22Rv1 (cell line): ENCODE results near the gene ZPR1.

Source experiments
- H3K27ac ChIP-seq: fragments of 450-650 bp; 2 replicates; pipeline ENCODE4 v1.5.1; 2017
- CTCF ChIP-seq: fragments of 450-650 bp; IDR thresholded peaks from 2 replicates; pipeline ENCODE4 v1.5.1; 2017; ENCODE audit warnings: mild to moderate bottlenecking
- ZFX ChIP-seq: fragments of 450-650 bp; IDR thresholded peaks from 2 replicates; pipeline ENCODE4 v1.6.1; 2017; ENCODE audit warnings: antibody characterized with exemption, borderline replicate concordance

The ZPR1 gene

GRCh38 chr11:116731097-116731761, 56.6 kb downstream of the ZPR1 start:
- no peak overlapping the region for H3K27ac ChIP-seq
- no peak for TF ChIP-seq CTCF
- TF ChIP-seq ZFX: no peak

- H3K27ac ChIP-seq: no peak overlapping the region
- TF ChIP-seq ZFX: no peak
- no peak for TF ChIP-seq CTCF
Measured at GRCh38 chr11:116730601-116731000, 57.2 kb downstream of the ZPR1 start.

- H3K27ac ChIP-seq: no peak overlapping the region
- no peak for TF ChIP-seq CTCF
- TF ChIP-seq ZFX: no peak
Measured at GRCh38 chr11:116730241-116730561, 57.6 kb downstream of the ZPR1 start.

GRCh38 chr11:116729501-116730240, 58.2 kb downstream of the ZPR1 start:
- no peak overlapping the region for H3K27ac ChIP-seq
- TF ChIP-seq ZFX (no peak), CTCF (no peak)

- H3K27ac ChIP-seq: no peak overlapping the region
- TF ChIP-seq ZFX (no peak), CTCF (no peak)
Measured at GRCh38 chr11:116727990-116728389, 59.8 kb downstream of the ZPR1 start.

GRCh38 chr11:116725434-116726221, 62.2 kb downstream of the ZPR1 start:
- H3K27ac ChIP-seq: no peak overlapping the region
- no peak for TF ChIP-seq ZFX
- no peak for TF ChIP-seq CTCF

GRCh38 chr11:116724813-116725212, 63.0 kb downstream of the ZPR1 start:
- TF ChIP-seq CTCF (no peak), ZFX (no peak)

More at GRCh38 chr11:116724813-116725212, 63.0 kb downstream of the ZPR1 start:
- H3K27ac ChIP-seq: no peak overlapping the region
